ENCODE data around the gene GIPR.

Gene GIPR

DNA sequence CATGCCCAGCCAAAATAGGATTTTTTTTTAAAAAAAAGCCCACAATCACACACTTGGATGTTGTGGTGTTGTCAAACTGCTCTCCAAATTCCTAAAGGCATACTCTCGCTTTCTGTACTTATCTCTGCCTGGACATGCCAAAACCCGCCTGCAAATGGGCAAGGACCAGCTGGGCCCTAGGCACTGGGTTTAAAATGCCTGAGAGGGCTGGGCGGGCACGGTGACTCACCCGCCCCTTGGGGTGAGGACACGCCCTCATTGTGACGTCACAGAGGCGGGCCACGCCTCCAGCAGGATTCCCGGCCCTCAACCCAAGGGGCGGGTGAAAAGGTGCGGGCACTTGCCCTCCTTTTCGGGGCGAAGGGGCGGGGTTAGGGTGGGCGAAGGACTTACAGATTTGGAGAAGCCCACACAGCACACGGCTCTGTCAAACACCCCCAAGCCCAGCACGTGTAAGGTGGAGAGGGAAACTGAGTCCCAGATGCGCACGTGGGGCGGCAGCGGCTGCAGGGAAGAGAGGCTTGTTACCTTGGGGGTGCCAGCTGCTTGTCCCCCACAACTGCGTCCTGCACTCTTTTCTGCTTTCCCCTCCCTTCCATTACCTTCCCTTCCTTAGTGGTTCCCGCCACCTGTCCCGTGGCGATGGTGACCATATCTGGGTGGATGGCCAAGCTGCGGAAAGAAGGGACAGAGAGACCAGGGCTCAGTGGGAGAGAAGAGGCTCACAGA lies 35.4 kb upstream of the GIPR start (continued):
- TF ChIP-seq, protein P1, sequence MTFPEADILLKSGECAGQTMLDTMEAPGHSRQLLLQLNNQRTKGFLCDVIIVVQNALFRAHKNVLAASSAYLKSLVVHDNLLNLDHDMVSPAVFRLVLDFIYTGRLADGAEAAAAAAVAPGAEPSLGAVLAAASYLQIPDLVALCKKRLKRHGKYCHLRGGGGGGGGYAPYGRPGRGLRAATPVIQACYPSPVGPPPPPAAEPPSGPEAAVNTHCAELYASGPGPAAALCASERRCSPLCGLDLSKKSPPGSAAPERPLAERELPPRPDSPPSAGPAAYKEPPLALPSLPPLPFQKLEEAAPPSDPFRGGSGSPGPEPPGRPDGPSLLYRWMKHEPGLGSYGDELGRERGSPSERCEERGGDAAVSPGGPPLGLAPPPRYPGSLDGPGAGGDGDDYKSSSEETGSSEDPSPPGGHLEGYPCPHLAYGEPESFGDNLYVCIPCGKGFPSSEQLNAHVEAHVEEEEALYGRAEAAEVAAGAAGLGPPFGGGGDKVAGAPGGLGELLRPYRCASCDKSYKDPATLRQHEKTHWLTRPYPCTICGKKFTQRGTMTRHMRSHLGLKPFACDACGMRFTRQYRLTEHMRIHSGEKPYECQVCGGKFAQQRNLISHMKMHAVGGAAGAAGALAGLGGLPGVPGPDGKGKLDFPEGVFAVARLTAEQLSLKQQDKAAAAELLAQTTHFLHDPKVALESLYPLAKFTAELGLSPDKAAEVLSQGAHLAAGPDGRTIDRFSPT (tag by site-specific recombination; IDR thresholded peaks at IDR 0.05): peak; percentile 78
- TF ChIP-seq, protein P2, sequence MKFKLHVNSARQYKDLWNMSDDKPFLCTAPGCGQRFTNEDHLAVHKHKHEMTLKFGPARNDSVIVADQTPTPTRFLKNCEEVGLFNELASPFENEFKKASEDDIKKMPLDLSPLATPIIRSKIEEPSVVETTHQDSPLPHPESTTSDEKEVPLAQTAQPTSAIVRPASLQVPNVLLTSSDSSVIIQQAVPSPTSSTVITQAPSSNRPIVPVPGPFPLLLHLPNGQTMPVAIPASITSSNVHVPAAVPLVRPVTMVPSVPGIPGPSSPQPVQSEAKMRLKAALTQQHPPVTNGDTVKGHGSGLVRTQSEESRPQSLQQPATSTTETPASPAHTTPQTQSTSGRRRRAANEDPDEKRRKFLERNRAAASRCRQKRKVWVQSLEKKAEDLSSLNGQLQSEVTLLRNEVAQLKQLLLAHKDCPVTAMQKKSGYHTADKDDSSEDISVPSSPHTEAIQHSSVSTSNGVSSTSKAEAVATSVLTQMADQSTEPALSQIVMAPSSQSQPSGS (tag by site-specific recombination; IDR thresholded peaks at IDR 0.05; ENCODE audit: low read depth): peak; percentile 93
- TF ChIP-seq ZBTB8A (tag by site-specific recombination; IDR thresholded peaks at IDR 0.05) (peak; percentile 96), KLF10 (tag by site-specific recombination; IDR thresholded peaks at IDR 0.05) (peak; percentile 94), ZBTB20 (tag by site-specific recombination; IDR thresholded peaks at IDR 0.05) (peak; percentile 52; the same call in 1 of the 2 replicates), GLIS1 (tag by site-specific recombination; IDR thresholded peaks at IDR 0.05) (peak; percentile 76), ZFP69B (tag by site-specific recombination; IDR thresholded peaks at IDR 0.05) (peak; percentile 88), ZNF114 (tag by site-specific recombination; IDR thresholded peaks at IDR 0.05) (no peak), ZXDB (tag by site-specific recombination; IDR thresholded peaks at IDR 0.05) (peak; percentile 67)
- TF ChIP-seq, protein P3, sequence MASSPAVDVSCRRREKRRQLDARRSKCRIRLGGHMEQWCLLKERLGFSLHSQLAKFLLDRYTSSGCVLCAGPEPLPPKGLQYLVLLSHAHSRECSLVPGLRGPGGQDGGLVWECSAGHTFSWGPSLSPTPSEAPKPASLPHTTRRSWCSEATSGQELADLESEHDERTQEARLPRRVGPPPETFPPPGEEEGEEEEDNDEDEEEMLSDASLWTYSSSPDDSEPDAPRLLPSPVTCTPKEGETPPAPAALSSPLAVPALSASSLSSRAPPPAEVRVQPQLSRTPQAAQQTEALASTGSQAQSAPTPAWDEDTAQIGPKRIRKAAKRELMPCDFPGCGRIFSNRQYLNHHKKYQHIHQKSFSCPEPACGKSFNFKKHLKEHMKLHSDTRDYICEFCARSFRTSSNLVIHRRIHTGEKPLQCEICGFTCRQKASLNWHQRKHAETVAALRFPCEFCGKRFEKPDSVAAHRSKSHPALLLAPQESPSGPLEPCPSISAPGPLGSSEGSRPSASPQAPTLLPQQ (tag by site-specific recombination; IDR thresholded peaks at IDR 0.05): peak; percentile 97
- TF ChIP-seq, protein P4, sequence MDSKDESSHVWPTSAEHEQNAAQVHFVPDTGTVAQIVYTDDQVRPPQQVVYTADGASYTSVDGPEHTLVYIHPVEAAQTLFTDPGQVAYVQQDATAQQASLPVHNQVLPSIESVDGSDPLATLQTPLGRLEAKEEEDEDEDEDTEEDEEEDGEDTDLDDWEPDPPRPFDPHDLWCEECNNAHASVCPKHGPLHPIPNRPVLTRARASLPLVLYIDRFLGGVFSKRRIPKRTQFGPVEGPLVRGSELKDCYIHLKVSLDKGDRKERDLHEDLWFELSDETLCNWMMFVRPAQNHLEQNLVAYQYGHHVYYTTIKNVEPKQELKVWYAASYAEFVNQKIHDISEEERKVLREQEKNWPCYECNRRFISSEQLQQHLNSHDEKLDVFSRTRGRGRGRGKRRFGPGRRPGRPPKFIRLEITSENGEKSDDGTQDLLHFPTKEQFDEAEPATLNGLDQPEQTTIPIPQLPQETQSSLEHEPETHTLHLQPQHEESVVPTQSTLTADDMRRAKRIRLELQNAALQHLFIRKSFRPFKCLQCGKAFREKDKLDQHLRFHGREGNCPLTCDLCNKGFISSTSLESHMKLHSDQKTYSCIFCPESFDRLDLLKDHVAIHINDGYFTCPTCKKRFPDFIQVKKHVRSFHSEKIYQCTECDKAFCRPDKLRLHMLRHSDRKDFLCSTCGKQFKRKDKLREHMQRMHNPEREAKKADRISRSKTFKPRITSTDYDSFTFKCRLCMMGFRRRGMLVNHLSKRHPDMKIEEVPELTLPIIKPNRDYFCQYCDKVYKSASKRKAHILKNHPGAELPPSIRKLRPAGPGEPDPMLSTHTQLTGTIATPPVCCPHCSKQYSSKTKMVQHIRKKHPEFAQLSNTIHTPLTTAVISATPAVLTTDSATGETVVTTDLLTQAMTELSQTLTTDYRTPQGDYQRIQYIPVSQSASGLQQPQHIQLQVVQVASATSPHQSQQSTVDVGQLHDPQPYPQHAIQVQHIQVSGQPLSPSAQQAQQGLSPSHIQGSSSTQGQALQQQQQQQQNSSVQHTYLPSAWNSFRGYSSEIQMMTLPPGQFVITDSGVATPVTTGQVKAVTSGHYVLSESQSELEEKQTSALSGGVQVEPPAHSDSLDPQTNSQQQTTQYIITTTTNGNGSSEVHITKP (tag by site-specific recombination; IDR thresholded peaks at IDR 0.05): peak; percentile 47; the same call in 1 of the 2 replicates
- TF ChIP-seq, protein P5, sequence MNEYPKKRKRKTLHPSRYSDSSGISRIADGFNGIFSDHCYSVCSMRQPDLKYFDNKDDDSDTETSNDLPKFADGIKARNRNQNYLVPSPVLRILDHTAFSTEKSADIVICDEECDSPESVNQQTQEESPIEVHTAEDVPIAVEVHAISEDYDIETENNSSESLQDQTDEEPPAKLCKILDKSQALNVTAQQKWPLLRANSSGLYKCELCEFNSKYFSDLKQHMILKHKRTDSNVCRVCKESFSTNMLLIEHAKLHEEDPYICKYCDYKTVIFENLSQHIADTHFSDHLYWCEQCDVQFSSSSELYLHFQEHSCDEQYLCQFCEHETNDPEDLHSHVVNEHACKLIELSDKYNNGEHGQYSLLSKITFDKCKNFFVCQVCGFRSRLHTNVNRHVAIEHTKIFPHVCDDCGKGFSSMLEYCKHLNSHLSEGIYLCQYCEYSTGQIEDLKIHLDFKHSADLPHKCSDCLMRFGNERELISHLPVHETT (tag by site-specific recombination; IDR thresholded peaks at IDR 0.05): no peak
- TF ChIP-seq, protein P6, sequence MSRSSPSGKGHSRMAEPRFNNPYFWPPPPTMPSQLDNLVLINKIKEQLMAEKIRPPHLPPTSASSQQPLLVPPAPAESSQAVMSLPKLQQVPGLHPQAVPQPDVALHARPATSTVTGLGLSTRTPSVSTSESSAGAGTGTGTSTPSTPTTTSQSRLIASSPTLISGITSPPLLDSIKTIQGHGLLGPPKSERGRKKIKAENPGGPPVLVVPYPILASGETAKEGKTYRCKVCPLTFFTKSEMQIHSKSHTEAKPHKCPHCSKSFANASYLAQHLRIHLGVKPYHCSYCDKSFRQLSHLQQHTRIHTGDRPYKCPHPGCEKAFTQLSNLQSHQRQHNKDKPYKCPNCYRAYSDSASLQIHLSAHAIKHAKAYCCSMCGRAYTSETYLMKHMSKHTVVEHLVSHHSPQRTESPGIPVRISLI (tag by site-specific recombination; IDR thresholded peaks at IDR 0.05): peak; percentile 49

DNA sequence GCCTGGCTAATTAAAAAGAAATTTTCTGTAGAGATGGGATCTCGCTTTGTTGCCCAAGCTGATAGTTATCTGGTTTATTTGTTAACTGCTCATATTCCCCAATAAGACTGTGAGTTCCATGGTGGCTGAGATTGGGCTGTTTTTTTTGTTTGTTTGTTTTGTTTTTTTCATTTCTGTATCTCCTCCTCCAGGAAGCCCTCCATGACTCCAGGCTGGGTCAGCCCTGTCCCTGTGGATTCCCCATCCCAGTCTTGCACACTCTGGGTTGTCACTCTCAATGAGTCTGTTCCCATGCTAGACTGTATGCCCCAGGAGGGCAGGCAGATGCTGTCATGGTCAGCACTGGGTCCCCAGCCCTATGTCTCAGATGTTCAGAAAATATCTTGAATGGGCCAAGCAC lies 31.7 kb upstream of the GIPR start:
- Histone ChIP-seq H3K27ac (ENCODE audit: extremely low read depth, low read depth, low read length) (no peak overlapping the region), H3K4me3 (ENCODE audit: low read depth, low read length) (no peak overlapping the region), H3K9me3 (ENCODE audit: control insufficient read depth, insufficient read depth, low read depth, low read length) (no peaks in the 10 kb centered on the region), H3K36me3 (ENCODE audit: control insufficient read depth in 2 of 2, insufficient read depth in 1 of 2, low read length in 2 of 2) (no peaks in the 10 kb centered on the region; a peak in 1 of 3 replicates), H3K4me1 (ENCODE audit: control insufficient read depth, insufficient read depth, low read length) (peaks cover 17% of the 10 kb centered on the region)
- POLR2A ChIA-PET: no interaction called here
- CTCF ChIA-PET: interaction anchor here (0.7 kb wide), 1 partner anchor 211 kb away, joined by 3 read pairs; no protein-coding TSS in a partner anchor
- TF ChIP-seq KLF8 (tag by site-specific recombination; IDR thresholded peaks at IDR 0.05) (peak; percentile 39; the same call in 1 of the 2 replicates), ZFP37 (tag by site-specific recombination; IDR thresholded peaks at IDR 0.05) (no peak)
